Activated naive CD4-positive, alpha-beta T cell treated with anti-CD3 and anti-CD28 coated beads, Interleukin-2, amount 50 U/mL, for 72 hours (primary cell): ENCODE results near the gene PTPN3. TPM values are rescaled to one million over a fixed set of nuclear protein-coding genes. Genes with fewer than 3 reads are reported as not detected.

ENCODE experiments used
- ATAC-seq, 2 donors: fragments of 150-1000 bp; cut with Tn5 transposase; 2 replicates each; pipeline ENCODE4 v1.10.0; 2021; ENCODE audit warnings: mild to moderate bottlenecking in 2 of 2, moderate library complexity in 2 of 2
- DNase-seq, 2 donors: peaks; one replicate each; pipeline ENCODE4 v3.0.0; 2021 to 2022; ENCODE audit warnings: low spot score in 2 of 2
- H3K27ac Mint-ChIP-seq, 2 donors: one replicate each; pipeline ENCODE4 v1.8.0; 2022; ENCODE audit warnings: mild to moderate bottlenecking in 2 of 2, mixed read lengths in 2 of 2
- H3K36me3 Mint-ChIP-seq, 2 donors: one replicate each; pipeline ENCODE4 v1.8.0; 2022; ENCODE audit warnings: mixed read lengths in 2 of 2
- H3K9me3 Mint-ChIP-seq, 2 donors: one replicate each; pipeline ENCODE4 v1.8.0; 2022; ENCODE audit warnings: mixed read lengths in 2 of 2
- total RNA-seq, 2 donors: library from RNA; stranded (reverse); gene quantifications; one replicate each; pipeline ENCODE4 v1.2.3, GENCODE V29; 2022

PTPN3 gene
- total RNA-seq, 2 donors from 2014 or later, result 0.80 to 0.99 TPM

DNA sequence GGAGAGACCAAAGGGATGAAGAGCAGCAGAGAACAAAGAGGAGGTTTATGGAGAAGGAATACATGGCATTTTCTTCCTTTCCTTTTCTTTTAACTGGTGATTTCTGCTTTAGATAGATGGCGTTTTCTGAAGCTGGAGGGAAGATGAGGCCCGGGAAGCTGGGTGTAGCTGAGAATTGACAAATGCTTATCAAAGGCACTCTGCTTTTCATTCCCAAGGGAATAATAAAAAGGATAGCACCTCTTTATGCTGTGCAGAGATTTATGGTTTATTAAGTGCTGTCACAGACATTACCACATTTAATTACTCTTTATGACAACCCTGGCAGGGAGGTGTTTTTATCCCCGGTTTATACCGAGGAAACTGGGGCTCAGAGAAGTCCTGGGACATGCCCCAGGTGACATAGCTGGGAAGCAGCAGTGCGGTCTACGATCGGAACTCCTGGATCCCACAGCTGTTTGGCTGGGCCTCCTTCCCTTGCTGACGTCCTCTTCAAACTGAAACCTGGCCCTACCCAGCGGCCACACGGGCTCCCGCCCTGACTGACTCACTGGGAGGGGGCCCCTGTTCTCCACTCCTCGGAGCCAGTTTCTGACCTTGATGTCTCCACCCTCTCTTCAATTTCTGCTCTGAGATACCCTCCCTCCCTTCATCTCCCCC lies 169.0 kb downstream of the PTPN3 start:
- H3K27ac Mint-ChIP-seq, result no peak overlapping the region
- ATAC-seq (no peak), DNase-seq (no peak)
- H3K9me3 Mint-ChIP-seq, result no peaks in the 10 kb centered on the region
- H3K36me3 Mint-ChIP-seq, result peaks cover 0 to 3% of the 10 kb centered on the region in 2 donors

Other genes with a start within 250 kb of the PTPN3 start
- under 1 TPM in 1 of 2 donors, not detected in 1; 0.51 TPM for gene EPB41L4B, start 177.2 kb downstream of the PTPN3 start, total RNA-seq